GM18867 (cell line): Measurements from ENCODE around the gene TNFRSF18.

Experiments used
- ATAC-seq: cut with Tn5 transposase; IDR thresholded peaks from one replicate; pipeline ENCODE4 v1.9.1; 2021; ENCODE audit warnings: mild to moderate bottlenecking, moderate library complexity; ENCODE audit not compliant: unreplicated experiment

The TNFRSF18 gene

DNA sequence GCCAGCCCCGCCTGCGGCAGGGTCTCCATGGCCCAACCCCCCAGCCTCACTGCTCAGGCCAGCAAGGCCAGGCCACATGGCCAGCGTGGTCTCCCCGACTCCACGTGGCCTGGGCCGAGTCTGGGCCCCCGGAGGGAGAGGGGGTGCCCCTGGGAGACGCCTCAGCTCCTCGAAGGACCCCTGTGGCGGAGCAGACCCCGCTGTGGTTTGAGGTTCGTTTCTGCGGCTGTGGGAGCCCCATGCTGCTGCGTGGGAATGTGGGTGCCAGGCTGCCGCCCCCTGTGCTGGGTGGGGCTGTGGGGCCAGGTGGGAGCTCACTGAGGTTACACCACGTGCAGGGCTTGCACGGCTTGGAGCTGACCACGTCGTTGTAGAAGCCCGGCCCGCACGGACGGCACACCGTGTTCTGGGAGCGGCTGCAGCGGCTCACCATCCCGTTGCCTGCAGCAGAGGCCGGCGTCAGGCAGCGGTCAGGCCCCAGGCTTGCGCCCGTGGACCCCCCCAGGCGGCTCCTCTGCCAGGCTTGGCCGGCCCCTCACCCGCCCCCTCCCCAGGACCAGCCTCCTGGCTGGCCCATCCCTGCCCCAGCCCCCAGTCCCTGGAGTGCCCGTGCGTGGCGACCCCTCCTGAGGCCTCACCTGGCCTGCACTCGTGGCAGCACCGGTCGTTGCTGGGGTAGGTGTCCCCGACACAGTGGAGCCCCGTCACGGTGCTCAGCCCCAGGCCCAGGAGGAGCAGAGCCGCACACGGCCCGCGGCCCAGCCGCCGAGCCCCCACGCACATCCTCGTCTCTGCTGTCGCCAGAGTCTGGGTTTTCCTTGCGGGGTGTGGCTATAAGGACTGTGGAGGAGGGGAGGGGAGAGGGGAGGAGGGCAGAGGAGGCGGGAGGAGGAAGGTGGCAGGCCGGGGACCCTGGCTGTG, 7.2 kb upstream of the TNFRSF18 start, which contains the start of gene TNFRSF4:
TNFRSF4 (minus strand) TSS at position 809 of the 921 bp plus-strand sequence; CDS start at position 783, 26 bp downstream.
- no peak for ATAC-seq

GRCh38 chr1:1212780-1213344, 6.5 kb upstream of the TNFRSF18 start:
- no peak for ATAC-seq

DNA sequence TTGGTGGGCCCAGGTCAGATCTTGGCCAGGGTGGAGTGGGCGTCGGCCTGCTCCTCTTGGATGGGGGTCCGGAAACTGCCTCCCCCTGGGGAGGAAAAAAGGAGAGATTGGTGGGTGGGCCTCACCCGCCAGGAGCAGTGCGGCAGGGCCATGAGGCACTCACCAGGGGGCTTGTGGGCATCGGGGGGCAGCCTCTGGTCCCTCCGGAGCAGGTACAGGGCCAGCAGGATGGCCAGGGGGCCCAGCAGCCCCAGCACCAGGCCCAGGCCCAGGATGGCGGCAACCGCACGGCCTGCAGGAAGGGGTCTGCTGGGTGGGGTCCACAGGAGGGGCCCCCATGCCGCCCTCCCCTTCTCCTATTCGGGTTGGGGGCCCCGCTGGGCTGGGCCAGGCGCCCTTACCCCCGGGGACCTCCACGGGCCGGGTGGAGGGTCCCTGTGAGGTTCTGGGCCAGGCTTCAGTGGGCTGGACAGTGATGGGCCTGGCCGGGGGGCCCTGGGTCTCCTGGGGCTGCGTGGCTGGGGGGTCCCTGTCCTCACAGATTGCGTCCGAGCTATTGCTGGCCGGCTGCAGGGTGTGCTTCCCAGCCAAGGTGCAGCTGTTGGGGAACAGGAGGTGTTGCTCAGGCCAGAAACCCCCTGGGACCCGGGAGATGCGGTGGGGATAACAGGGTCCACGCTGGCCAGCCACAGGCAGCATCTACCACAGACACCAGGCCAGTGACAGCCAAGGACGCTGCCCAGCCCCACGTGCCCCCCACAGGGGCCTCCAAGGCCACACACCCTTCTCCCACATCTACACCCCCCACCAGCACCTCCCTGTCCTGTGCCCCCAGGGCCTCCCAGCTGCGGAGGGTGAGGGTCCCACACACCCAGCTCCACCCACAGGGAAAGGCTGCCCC, 5.4 kb upstream of the TNFRSF18 start:
- ATAC-seq = no peak

DNA sequence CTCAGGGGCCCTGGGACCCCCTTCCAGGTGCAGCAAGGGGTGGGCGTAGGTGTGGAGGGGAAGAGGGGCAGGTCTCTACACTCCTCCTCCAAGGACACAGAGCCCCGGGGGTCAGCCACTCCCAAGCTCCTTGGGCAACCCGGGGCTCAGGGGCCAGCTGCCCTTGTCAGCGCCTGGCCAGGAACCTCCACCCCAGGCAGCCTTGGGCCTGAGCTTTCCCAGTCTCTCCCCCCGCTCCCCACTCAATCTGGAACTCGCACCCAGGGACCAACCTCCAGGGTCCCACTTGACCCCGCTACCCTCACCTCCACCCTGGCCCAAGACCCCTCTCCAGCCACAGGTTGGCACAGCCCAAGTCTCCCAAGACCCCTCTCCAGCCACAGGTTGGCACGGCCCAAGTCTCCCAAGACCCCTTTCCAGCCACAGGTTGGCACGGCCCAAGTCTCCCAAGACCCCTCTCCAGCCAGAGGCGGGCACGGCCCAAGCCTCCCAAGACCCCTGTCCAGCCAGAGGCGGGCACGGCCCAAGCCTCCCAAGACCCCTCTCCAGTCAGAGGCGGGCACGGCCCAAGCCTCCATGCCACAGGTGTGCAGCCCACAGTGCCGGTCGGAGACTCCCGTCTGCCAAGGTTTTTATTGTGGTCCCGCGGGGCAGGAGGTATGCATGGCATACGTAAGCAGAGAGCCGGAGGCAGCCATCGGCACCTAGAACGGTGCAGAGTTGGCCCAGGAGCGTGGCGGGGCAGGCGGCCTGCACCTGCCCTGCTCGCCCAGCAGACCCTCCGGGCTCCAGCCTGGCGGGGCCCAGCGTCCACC, 4.5 kb upstream of the TNFRSF18 start:
- no peak for ATAC-seq

GRCh38 chr1:1208713-1209433, 2.5 kb upstream of the TNFRSF18 start:
- no peak for ATAC-seq

- no peak for ATAC-seq
Observed at GRCh38 chr1:1207571-1207892, 1.1 kb upstream of the TNFRSF18 start.

DNA sequence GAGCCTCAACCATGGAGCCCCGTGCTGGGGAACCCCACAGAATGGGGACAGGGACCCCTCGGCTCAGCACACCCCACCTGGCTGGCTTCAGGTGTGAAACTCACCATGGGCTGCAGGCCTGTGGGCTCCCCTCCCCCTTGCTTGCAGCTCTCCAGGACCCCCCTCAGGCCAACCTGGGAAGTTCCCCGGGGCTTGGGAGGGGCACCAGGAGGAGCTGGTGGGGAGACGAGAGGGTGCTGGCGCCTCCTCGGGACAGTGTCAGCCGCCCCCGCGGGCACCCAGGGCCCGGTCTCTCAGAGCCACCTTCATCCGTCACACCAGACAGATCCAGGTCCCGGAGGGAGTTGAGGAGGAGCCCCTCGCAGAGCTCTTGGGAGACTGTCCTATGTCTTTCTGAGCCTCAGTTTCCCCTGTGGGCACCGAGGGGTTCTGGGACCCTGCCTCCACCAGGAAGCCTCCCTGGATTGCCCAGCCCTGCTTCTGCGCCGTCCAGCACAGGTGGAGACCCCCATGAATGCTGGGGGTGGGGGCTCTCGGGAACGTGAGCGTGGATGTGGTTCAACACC, 657 bp upstream of the TNFRSF18 start:
- no peak for ATAC-seq

DNA sequence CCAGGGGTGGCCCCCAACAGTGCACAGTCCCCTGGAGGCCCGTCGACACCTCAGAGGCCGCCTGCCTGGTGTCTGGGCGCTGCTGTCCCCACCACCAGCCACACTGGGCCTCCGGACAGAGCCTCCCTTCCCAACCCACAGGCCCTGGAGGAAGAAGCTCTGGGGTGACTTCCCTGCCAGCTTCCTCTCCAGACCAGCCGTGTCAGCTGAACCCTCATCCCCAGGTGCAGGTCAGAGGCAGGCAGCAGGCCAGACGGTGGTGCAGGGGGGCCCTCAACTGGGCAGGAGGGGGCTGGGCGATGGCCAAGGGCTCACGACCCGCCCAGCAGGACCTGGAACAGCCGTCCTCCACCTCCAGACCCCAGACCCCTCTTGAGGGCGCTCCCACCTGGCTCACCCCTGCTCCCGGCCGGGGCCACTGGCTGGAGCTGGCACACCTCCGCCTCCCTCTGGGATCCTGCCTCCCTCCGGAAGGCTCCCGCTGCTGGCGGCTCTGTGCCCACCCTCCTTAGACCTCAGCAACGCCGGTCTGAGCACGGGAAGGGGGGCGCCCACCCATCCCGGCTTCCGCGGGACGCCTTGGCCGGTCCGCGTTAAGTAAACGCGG, 520 bp downstream of the TNFRSF18 start:
- no peak for ATAC-seq

DNA sequence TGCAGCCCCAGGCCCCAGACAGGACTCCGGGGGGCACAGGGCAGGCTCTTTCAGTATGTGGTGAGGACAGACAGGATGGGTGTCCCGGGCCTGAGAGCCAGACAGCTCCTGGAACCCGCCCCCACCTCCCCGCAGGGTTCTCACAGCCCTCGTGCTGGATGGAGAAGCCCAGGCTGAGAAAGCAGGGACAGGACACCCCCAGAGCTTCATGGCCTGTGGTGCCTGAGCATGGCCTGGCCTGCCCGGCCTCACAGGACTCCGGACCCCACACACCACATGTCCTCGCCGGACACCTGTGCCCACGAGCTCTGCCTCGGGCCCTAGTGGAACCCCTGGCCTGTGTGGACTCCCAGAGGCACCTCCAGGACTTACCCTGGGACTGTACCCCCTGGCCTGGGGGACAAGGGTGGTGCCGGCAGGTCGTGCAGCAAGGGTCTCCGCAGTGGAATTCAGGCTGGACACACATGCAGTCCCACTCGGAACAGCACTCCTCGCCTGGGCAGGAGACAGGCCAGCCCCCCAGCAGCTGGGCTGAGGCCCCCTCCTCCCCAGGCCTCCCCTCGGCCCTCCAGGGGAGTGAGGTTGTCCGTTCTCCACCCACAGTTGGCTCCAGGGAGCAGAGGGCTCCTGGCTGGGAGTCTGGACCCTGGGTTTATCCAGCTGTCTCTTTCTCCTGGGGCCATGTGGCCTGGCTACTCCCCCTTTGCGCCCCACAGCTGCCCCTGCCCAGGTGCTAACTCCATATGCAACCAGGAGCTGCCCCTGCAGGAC, 1.2 kb downstream of the TNFRSF18 start:
- ATAC-seq = no peak

DNA sequence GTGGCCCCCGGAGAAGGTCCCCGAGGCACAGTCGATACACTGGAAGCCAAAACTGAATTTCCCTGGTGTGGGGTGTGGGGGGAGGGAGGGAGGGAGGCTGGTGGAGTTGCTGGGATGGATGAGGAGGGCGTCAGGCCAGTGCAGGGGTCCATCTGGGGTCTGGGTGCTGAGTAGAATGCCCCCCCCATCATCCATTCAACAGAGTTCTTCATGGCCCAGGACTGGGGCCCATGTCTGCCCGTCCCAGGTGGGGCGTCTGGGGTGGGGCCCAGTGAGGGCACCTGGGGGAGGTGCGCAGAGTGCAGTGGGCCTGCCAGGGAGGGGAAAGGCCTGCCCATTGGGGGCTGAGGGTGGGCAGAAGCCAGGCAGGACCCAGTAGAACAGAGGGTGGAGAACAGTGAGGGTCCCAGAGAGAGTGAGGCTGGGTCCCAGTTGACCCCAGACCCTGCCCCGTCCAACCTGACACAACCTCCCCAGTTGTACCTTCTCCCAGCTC, 1.9 kb downstream of the TNFRSF18 start:
- no peak for ATAC-seq

- no peak for ATAC-seq
Observed at GRCh38 chr1:1203561-1204424, 2.6 kb downstream of the TNFRSF18 start.

- ATAC-seq = no peak
Observed at GRCh38 chr1:1202831-1203560, 3.4 kb downstream of the TNFRSF18 start.

GRCh38 chr1:1200876-1201810, 5.2 kb downstream of the TNFRSF18 start:
- peak; percentile 37 for ATAC-seq

DNA sequence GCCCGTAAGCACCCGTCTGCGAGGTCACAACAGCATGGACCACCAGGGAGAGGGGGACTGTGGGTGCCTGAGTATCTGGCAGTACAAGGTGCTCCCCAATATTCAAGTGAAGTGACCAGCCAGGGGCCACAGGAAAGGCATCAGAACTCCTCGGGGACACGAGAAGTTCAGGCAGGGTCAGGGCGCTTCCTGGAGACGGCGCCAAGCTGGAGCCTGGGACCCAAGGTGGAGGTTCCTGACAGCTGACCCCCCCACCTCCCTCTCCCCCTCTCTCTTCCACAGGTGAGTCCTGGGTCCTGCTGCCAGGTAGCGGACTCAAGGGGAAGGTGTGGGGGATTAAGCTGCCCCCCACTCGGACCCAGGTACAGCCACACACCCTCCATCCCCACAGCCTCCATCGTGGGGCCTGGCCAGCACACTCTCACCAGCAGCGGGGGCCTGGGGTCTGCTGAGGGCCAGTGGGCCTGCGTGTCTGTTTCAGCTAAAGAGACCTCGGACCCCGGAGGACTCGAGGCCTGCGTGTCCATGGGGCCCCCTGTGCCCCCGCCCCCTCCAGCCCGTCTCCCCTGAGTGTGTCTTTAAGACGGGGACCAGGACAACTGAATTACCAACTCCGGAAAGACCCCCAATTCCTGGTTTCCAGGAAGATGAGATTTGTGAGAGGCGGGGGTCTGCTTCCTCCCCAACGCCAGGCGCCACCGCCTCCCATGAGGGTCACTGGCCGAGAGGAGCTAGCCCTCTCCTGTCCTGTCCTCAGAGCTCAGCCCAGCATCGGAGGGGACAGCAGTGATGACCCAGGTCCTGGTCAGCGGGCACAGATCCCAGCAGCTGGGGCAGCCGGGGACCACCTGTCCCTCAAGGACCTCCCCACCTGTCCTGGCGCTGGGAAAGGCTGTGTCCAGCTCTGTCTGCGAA, 6.2 kb downstream of the TNFRSF18 start:
- ATAC-seq = no peak
